Right cardiac atrium (tissue), 5 donors: Measurements from ENCODE around the gene IL17RB. TPM values are rescaled to one million over a fixed set of nuclear protein-coding genes. Genes with fewer than 3 reads are reported as not detected.

Source experiments
- ATAC-seq, 2 donors: fragments of 200-7000 bp; cut with Tn5 transposase; one replicate each; pipeline versions ENCODE4 v1.8.0 to v1.9.1; 2020; ENCODE audit warnings: moderate library complexity in 2 of 2, mild to moderate bottlenecking in 1 of 2
- DNase-seq, 3 donors: peaks; one replicate each; pipeline ENCODE4 v3.0.0-alpha.2; 2020
- H3K27ac ChIP-seq: one replicate; pipeline ENCODE4 v1.5.1; 2013; ENCODE audit warnings: mild to moderate bottlenecking, low read length, control low read depth, moderate library complexity
- H3K27me3 ChIP-seq: one replicate; pipeline ENCODE4 v1.6.1; 2013; ENCODE audit not compliant: control insufficient read depth, insufficient read depth
- H3K4me1 ChIP-seq: one replicate; pipeline ENCODE4 v1.6.1; 2013; ENCODE audit warnings: low read length; ENCODE audit not compliant: control insufficient read depth, insufficient read depth
- H3K4me3 ChIP-seq: one replicate; pipeline ENCODE4 v1.5.1; 2013; ENCODE audit warnings: low read length, control low read depth
- H3K9me3 ChIP-seq: one replicate; pipeline ENCODE4 v1.6.1; 2013; ENCODE audit warnings: low read length; ENCODE audit not compliant: control insufficient read depth
- WGBS: extraction: QIAGEN DNeasy Blood & Tissue Kit; methylation state at CpG from one replicate; pipeline ENCODE4 v1.1.7; 2013; 5-methylcytosine and 5-hydroxymethylcytosine counted together
- intact Hi-C, 4 donors: fragments of 100-400 bp; cut with DNase I; formaldehyde crosslinking; loops; one replicate each; pipeline versions ENCODE4 v1.11.0 to v1.14.0; 2022 to 2023
- polyA plus RNA-seq: library from polyadenylated mRNA; stranded (reverse); fragments of 200-250 nt; gene quantifications from one replicate; pipeline ENCODE4 v1.2.3, GENCODE V29; 2013
- total RNA-seq, 4 donors: library from RNA; stranded (reverse); fragmentation: NEBNext Ultra II Directional; extraction: Animal tissue kit (Norgen Biotek cat#: 25700); gene quantifications; one replicate each; pipeline ENCODE4 v1.2.1, GENCODE V29; 2021
- donor health status: healthy with polysubstance abuse.
- donor health status: DM: no; HTN: yes; CAD: no.
- donor health status: DM: no; HTN: no; CAD: no.
- donor health status: DM: no; HTN: yes; CAD: no; lungs with severe emphysema.
- donor health status: DM: yes; HTN: yes; CAD: no.

The IL17RB gene
- total and polyA plus RNA-seq, 5 donors = 1.3 to 2.9 (median 1.9) TPM

- Histone ChIP-seq H3K4me3 (no peak overlapping the region), H3K27me3 (no peaks in the 10 kb centered on the region), H3K4me1 (no peaks in the 10 kb centered on the region), H3K27ac (no peak overlapping the region), H3K9me3 (no peaks in the 10 kb centered on the region)
- no peak for ATAC-seq
- WGBS = 86% methylated on average over 10 of the region's 10 CpGs
- intact Hi-C loops = no loop called here
- no peak for DNase-seq
These were observed 32.5 kb upstream of the IL17RB start for GRCh38 chr3:53813876-53814275.

- Histone ChIP-seq H3K9me3 (no peaks in the 10 kb centered on the region), H3K4me3 (no peak overlapping the region), H3K27me3 (no peaks in the 10 kb centered on the region), H3K27ac (no peak overlapping the region), H3K4me1 (no peaks in the 10 kb centered on the region)
- intact Hi-C loops = no loop called here
- WGBS = 95% methylated on average over 4 of the region's 4 CpGs
- no peak for ATAC-seq
- DNase-seq = no peak
These were observed 31.3 kb upstream of the IL17RB start for GRCh38 chr3:53815067-53815466.

GRCh38 chr3:53815651-53816050 lies 30.7 kb upstream of the IL17RB start:
- H3K27ac ChIP-seq = no peak overlapping the region
- intact Hi-C loops = no loop called here
- DNase-seq (no peak), ATAC-seq (no peak)
- no peaks in the 10 kb centered on the region for H3K4me1 ChIP-seq
- no peak overlapping the region for H3K4me3 ChIP-seq
- H3K27me3 ChIP-seq = no peaks in the 10 kb centered on the region
- 89% methylated on average over 7 of the region's 7 CpGs for WGBS
- no peaks in the 10 kb centered on the region for H3K9me3 ChIP-seq

GRCh38 chr3:53816425-53816824 lies 29.9 kb upstream of the IL17RB start:
- intact Hi-C loops = no loop called here
- Histone ChIP-seq H3K9me3 (no peaks in the 10 kb centered on the region), H3K27ac (no peak overlapping the region), H3K4me1 (no peaks in the 10 kb centered on the region), H3K4me3 (no peak overlapping the region), H3K27me3 (no peaks in the 10 kb centered on the region)
- no peak for ATAC-seq
- DNase-seq = no peak
- WGBS = 73% methylated on average over 4 of the region's 4 CpGs

GRCh38 chr3:53817211-53817610 lies 29.2 kb upstream of the IL17RB start:
- Histone ChIP-seq H3K27me3 (no peaks in the 10 kb centered on the region), H3K4me1 (peaks cover 2% of the 10 kb centered on the region), H3K27ac (no peak overlapping the region), H3K9me3 (no peaks in the 10 kb centered on the region), H3K4me3 (no peak overlapping the region)
- WGBS = 85% methylated on average over 6 of the region's 6 CpGs
- ATAC-seq (no peak), DNase-seq (no peak)
- intact Hi-C loops = no loop called here

GRCh38 chr3:53817809-53818208 lies 28.6 kb upstream of the IL17RB start:
- Histone ChIP-seq H3K27ac (no peak overlapping the region), H3K9me3 (no peaks in the 10 kb centered on the region), H3K4me3 (no peak overlapping the region), H3K27me3 (no peaks in the 10 kb centered on the region), H3K4me1 (peaks cover 2% of the 10 kb centered on the region)
- ATAC-seq = no peak
- DNase-seq = no peak
- intact Hi-C loops = no loop called here
- 68% methylated on average over 17 of the region's 17 CpGs for WGBS

- whole genome bisulfite sequencing = 78% methylated on average over 14 of the region's 14 CpGs
These were observed 27.9 kb upstream of the IL17RB start for GRCh38 chr3:53818221-53819162.

GRCh38 chr3:53819163-53819868 lies 27.1 kb upstream of the IL17RB start:
- WGBS = 88% methylated on average over 14 of the region's 14 CpGs
- H3K27me3 ChIP-seq = no peaks in the 10 kb centered on the region
- ATAC-seq (no peak), DNase-seq (no peak)
- no peak overlapping the region for H3K27ac ChIP-seq
- no peak overlapping the region for H3K4me3 ChIP-seq
- H3K9me3 ChIP-seq = no peaks in the 10 kb centered on the region
- H3K4me1 ChIP-seq = peaks cover 2% of the 10 kb centered on the region
- intact Hi-C loops = no loop called here

More at GRCh38 chr3:53818221-53819162, 27.9 kb upstream of the IL17RB start:
- no peak for DNase-seq
- Histone ChIP-seq H3K27ac (no peak overlapping the region), H3K4me3 (no peak overlapping the region), H3K27me3 (no peaks in the 10 kb centered on the region), H3K4me1 (peaks cover 2% of the 10 kb centered on the region), H3K9me3 (no peaks in the 10 kb centered on the region)
- ATAC-seq = no peak
- intact Hi-C loops = no loop called here

GRCh38 chr3:53820084-53820483 lies 26.3 kb upstream of the IL17RB start:
- intact Hi-C loops = no loop called here
- Histone ChIP-seq H3K4me3 (no peak overlapping the region), H3K4me1 (peaks cover 2% of the 10 kb centered on the region), H3K9me3 (no peaks in the 10 kb centered on the region), H3K27ac (no peak overlapping the region), H3K27me3 (no peaks in the 10 kb centered on the region)
- 92% methylated on average over 5 of the region's 5 CpGs for WGBS
- ATAC-seq = no peak
- no peak for DNase-seq

GRCh38 chr3:53820756-53821580 lies 25.4 kb upstream of the IL17RB start:
- DNase-seq (no peak), ATAC-seq (no peak)
- Histone ChIP-seq H3K4me1 (peaks cover 2% of the 10 kb centered on the region), H3K27ac (no peak overlapping the region), H3K4me3 (no peak overlapping the region), H3K9me3 (no peaks in the 10 kb centered on the region), H3K27me3 (no peaks in the 10 kb centered on the region)
- 74% methylated on average over 21 of the region's 21 CpGs for WGBS
- intact Hi-C loops = no loop called here
